HG03457 (cell line): Measurements from ENCODE around the gene PITHD1.
A peak's percentile ranks its signal among the peaks of the same experiment; 100 is the strongest.
"Not testable (repeated sequence)": the region's sequence is repeated elsewhere in the genome, so short reads cannot be mapped to it uniquely, and the experiment has no call there.

Source experiments
- ATAC-seq: cut with Tn5 transposase; IDR thresholded peaks from one replicate; pipeline ENCODE4 v1.9.1; 2021; ENCODE audit warnings: moderate number of reproducible peaks; ENCODE audit not compliant: unreplicated experiment

Gene PITHD1, protein sequence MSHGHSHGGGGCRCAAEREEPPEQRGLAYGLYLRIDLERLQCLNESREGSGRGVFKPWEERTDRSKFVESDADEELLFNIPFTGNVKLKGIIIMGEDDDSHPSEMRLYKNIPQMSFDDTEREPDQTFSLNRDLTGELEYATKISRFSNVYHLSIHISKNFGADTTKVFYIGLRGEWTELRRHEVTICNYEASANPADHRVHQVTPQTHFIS

DNA sequence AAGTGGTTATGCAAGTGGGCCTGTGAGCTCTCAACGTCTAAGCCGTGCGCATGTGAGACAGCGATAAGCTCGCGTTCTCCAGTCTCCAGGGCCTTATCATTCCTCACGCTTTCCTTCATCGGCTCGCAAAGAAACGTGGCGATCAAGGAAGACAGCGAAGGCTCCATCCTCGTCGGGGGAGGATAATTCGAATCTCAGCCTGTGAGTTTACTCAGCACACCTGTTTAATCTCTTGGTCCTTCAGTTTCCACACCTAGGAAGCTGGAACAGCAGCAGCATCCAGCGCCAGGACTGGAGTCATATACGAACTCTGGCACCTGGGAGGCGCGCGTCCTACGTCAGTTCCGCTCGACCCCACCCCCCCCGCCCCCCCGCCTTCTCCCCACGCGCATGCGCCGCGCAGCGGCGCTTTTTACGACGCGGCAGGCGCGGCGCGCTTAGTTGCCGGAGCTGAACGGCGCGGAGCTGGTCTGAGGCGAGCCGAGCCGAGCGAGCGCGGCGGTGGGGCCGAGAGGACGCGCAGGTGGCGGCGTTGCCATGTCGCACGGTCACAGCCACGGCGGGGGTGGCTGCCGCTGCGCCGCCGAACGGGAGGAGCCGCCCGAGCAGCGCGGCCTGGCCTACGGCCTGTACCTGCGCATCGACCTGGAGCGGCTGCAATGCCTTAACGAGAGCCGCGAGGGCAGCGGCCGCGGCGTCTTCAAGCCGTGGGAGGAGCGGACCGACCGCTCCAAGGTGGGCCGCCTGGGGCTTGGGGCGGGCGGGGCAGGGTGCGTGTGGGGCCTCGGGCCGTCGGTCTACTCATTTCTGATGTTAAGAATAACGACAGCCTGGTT is at the start of gene PITHD1:
PITHD1 (plus strand) TSS at position 440 of the 836 bp plus-strand sequence; CDS start at position 538, 98 bp downstream.
- ATAC-seq = peak; percentile 45

DNA sequence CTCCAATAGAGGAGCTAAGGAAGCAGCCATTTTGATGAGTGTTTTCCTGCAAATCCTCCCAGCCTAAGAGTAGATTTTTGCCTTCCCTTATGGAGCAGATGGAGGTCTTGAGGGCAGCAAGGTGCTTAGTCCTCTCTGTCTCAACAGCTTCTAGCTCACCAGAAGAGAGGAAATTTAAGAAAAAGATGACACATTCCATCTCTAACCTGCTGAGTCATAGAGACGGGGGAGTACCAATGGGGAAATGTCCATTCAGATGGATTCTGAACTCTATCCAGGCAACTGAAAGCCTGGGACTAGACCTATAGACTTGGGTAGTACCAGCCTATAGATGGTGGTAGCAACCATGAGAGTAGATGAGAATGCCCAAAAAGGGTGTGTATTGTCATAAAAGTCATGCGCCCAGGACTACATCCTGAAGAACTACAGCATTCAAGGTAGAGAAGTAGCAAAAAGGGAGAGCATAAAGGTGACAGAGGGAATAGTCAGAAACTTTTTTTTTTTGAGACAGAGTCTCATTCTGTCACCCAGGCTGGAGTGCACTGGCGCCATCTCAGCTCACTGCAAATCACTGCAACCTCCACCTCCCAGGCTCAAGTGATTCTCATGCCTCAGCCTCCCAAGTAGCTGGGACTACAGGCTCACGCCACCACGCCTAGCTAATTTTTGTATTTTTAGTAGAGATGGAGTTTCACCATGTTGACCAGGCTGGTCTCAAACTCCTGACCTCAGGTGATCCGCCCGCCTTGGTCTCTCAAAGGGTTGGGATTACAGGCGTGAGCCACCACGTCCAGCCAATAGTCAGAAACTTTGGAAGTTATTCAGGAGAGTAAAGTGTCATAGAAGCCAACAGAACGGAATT is 45.6 kb upstream of the PITHD1 start:
- no peak for ATAC-seq

DNA sequence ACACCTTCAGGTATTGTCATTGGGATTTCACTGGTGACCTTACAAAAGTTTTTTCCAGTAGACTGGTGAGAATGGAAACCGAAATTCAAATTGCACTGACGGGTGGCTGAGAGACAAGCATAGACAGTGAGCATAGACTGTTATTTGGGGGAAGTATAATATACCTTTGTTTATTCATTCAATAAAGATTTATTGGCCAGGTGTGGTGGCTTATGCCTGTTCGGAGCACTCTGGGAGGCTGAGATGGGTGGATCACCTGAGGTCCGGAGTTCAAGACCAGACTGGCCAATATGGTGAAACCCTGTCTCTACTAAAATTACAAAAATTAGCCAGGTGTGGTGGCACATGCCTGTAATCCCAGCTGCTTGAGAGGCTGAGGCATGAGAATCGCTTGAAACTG is 44.9 kb upstream of the PITHD1 start:
- not testable (repeated sequence) for ATAC-seq

DNA sequence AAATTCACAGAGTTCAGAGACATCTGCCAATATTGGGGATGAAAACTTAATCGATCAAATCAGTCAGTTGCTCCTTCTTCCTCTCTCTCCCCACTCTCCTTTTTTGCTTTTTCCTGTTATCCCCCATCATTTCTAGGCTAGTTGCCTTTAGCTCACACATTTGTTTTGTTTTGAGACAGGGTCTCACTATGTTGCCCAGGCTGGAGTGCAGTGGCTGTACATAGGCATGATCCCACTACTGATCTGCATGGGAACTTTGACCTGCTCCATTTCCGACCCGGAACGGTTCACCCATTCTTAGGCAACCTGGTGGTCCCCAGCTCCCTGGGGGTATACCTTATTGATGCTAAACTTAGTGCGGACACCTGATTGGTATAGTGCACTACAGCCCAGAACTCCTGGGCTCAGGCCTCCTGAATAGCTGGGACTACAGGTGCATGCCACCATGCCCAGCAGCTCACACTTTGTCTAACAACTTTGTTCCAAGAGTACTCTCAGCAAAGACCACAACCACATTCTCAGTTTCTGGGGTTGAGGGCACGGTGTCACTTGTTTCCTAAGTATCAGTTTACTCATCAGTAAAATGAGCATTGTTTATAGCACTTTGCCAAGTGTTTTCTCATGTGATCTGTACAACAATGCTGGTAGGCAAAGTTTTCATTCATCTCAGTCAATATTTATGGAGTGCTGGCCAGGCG is 41.6 kb upstream of the PITHD1 start:
- no peak for ATAC-seq

DNA sequence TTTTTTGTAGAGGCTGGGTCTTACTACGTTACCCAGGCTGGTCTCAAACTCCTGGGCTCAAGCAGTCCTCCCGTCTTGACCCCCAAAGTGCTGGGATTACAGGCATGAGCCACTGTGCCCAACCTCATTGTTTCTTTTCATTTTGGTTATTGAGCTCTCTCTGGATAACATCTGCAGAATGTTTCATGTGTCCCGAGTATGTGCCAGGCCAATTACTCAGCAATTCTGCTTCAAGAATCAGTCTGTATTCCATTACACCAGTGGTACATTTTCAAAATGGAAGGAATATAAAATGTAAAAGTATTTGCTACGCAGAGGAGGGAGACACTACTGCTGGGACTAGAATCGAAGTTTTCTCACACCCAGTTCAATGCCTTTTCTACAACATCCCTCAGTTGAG is 36.6 kb upstream of the PITHD1 start:
- no peak for ATAC-seq

DNA sequence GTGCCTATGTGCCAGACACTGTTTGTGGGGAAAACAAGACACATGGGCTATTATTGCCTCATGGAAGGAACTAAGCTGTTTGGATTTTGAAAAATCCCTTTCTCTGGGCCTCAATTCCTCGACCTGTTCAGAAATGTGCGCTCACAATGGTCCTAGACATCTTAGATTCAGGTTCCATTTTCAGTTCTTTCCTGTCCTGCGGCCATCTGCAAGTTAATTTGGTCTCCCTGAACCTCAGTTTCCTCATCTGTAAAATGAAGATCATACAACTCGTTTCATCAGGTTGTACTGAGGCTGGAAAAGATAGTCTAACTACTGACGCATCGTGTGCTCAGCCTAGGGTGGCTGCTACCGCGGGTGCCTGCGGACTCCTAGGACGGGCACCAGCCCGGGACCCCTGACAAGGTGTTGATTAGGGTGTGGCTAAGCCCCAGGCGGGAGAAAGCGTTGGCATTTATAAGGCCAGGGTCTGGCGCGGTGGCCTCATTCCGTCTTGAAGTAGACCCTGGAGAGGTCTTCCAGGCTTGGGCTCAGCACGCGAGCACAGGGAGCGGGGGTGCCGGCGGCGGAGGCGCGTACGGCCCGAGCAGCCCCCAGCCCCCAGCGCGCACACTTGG is 35.4 kb upstream of the PITHD1 start:
- ATAC-seq = peak; percentile 20

DNA sequence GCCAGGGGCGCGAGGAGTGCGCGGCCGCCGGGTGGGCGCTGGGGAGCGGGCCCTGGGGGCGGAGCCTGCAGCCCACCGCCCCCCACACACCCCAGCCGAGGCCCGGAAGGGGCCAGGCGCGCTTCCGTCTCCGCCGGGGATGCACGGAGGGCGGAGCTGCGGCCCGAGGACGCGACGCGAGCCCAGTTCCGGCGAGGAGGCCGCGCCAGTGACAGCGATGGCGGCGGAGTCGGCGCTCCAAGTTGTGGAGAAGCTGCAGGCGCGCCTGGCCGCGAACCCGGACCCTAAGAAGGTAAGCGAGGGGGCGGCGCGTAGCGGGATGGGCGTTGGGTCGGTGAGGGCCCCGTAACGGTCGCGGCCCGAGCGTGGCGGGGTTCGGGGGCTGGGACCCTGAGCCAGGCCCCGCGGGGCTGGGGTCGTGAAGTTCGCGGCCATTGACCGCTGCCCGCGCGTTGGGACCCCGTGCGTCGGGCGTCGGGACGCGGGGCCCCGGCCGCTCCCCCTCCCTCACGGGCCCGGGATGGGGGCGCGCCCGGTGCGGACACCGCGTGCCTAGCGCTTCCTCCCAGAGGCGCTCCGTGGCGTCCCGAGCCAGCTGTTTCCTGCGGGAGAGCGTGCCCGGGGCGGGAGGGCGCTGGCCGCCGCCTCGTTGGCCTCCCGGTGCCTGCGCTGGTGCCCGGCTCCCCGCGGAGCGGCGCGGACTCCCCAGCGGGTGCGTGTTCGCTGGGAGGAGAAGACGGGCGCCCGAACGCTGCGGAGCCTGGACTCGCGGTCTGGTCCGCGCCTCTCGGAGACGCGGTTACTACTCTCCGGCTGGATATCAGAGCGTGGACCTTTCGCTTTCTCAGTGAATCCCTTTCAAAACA is 34.7 kb upstream of the PITHD1 start, which contains the start of gene ELOA:
ELOA (plus strand) TSS at position 185 of the 866 bp plus-strand sequence; CDS start at position 218, 33 bp downstream.
- ATAC-seq = peak; percentile 52

DNA sequence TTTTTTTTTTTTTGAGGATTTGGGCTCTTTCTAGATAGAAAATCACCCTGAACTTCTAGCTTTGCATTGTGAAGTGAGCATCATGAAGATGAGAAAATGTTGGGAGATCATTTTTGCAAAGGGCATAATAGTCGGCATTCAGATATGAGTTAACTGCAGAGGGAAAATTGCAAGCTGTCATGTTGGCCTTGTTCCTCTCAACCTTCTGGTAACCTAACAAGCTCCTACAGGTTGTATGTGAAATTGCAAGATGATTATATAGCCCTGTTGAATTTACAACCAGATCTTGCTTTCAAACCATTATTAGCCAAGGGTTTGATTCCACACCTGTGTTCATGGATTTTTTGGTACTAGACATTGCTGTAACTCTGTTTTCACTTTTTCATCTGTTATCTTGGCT is 32.7 kb upstream of the PITHD1 start:
- no peak for ATAC-seq

DNA sequence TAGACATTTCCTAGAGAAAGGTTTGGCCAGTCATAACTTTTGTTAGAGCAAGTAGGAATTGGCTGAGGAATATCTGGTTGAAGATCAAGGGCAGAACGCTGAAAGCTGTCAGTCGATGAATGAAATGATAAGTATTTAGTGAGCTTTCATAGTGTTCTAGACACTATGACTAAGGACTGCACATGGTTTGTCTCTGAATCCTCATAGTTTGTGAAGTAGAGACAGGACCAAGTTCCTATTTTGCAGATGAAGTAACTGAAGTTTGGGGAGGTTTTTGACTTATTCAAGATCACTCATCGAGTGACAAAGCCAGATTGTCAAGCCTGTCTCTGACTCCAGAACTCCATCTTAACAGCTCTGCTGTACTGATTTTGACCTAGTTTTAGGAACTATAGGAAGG is 30.2 kb upstream of the PITHD1 start:
- no peak for ATAC-seq

DNA sequence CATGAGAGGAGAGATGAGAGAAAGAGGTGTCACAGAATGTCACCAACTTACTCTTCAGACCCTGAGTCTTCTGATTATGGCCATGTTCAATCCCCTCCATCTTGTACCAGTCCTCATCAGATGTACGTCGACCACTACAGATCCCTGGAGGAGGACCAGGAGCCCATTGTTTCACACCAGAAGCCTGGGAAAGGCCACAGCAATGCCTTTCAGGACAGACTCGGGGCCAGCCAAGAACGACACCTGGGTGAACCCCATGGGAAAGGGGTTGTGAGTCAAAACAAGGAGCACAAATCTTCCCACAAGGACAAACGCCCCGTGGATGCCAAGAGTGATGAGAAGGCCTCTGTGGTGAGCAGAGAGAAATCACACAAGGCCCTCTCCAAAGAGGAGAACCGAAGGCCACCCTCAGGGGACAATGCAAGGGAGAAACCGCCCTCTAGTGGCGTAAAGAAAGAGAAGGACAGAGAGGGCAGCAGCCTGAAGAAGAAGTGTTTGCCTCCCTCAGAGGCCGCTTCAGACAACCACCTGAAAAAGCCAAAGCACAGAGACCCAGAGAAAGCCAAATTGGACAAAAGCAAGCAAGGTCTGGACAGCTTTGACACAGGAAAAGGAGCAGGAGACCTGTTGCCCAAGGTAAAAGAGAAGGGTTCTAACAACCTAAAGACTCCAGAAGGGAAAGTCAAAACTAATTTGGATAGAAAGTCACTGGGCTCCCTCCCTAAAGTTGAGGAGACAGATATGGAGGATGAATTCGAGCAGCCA is 27.0 kb upstream of the PITHD1 start:
- ATAC-seq = no peak

DNA sequence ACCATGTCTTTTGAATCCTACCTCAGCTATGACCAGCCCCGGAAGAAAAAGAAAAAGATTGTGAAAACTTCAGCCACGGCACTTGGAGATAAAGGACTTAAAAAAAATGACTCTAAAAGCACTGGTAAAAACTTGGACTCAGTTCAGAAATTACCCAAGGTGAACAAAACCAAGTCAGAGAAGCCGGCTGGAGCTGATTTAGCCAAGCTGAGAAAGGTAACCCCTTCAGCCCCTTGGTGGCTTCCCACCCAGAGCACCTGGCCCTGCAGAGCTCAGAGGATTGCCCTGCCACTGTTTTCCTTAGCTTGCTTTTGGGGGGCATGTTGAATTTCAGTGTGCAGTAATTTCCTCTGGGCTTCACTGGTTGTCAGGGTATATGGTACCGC is 26.4 kb upstream of the PITHD1 start:
- no peak for ATAC-seq

DNA sequence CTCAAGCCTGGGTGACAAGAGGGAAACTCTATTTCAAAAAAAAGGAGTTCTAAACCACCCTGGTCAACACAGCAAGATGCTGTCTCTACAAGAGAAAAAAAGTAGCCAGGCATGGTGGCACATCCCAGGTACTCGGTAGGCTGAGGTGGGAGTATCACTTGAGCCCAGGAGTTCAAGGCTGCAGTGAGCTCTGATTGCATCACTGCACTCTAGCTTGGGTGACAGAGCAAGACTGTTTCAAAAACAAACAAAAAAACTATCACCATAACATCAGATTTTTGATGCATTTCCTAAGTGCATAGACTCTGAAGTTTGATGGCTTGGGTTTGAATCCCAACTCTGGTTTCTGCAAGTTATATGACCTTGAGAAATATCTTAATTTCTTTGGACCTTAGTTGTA is 25.3 kb upstream of the PITHD1 start:
- ATAC-seq = no peak

DNA sequence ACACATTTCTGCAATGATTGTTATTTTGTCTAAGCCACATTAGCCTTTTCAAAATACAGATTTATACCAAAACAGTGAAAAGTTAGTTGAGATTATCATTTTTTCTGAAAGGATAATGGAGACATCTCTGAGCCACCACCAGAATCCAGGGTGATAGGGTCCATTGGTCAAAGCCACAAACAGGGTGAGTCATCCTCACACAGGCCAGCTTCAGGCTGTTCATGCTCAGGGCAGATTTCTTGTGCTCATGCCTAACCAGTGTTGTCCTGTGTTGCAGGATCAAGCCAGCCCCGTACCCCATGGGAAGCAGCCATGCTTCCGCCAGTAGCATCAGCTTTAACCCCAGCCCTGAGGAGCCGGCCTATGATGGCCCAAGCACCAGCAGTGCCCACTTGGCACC is 21.5 kb upstream of the PITHD1 start:
- ATAC-seq = no peak

DNA sequence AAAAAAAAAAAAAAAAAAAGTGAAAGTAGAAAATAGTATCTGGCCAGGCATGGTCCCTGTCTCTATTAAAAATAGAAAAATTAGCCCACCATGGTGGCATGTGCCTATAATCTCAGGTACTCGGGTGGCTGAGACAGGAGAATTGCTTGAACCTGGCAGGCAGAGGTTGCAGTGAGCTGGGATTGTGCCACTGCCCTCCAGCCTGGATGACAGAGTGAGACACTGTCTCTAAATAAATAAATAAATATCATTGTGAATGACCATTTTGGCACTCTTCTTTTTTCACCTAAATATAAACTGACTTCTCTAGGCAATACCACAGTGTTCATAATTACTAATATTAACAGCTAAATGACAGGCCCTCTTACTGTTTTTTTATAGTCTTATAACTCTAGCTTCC is 20.4 kb upstream of the PITHD1 start:
- ATAC-seq = no peak

DNA sequence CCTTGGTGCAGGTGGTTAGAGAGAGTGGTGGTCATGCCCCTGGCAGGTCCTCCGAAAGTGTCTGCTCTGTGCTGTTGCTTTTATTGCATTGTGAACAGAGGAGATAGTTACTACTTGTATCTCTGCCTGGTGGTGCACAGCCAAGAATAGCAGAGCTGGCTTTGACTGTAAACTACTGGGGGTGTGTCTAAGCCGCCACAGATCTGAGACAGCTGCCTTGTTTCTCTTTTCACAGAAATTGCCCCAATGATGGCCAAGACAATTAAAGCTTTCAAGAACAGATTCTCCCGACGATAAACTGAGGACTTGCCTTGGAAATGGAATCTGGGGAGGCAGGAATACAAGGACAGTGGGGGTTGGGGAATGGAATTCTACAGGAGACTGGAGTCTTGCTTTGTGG is 18.9 kb upstream of the PITHD1 start:
- no peak for ATAC-seq

DNA sequence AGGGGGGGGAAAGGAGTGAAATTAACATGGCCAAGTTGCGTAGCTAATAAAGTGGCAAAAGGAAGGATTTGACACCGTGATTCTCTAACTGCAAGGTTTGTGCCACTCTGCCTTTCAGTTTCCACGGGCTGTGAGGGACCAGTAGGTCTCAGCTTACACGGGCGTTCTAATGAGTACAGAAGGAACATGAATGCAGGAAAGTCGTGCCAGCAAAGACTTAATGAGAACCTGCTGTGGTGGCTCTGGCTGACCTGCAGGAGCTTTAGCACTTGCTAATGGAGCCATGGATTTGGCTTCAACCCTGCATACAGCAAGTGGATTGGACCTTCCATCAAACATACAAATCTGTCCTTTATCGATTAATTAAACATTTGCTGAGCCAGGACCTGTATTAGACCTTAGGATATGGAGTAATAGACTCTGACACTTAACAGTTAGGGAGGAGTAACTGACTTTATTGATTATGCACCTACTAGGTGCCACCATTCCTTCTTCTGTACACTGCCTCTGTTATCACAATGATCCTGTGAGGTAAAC is 15.1 kb upstream of the PITHD1 start:
- no peak for ATAC-seq

DNA sequence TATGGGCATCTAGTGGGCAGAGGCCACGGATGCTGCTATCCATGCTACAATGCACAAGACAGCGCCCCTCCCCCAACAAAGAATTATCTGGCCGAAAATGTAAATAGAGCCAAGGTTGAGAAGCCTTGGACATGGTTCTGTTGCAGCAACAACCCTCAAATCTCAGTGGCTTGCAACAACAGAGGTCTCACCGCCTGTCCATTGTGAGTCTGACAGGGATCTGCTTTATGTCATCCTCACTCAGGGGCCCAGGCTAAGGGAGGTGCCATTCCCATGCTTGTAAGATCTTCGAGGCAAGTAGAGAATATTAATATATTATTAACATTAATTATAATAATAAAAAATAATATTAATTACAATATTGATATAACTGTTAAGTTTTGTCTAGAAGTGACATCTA is 9.5 kb upstream of the PITHD1 start:
- ATAC-seq = no peak

DNA sequence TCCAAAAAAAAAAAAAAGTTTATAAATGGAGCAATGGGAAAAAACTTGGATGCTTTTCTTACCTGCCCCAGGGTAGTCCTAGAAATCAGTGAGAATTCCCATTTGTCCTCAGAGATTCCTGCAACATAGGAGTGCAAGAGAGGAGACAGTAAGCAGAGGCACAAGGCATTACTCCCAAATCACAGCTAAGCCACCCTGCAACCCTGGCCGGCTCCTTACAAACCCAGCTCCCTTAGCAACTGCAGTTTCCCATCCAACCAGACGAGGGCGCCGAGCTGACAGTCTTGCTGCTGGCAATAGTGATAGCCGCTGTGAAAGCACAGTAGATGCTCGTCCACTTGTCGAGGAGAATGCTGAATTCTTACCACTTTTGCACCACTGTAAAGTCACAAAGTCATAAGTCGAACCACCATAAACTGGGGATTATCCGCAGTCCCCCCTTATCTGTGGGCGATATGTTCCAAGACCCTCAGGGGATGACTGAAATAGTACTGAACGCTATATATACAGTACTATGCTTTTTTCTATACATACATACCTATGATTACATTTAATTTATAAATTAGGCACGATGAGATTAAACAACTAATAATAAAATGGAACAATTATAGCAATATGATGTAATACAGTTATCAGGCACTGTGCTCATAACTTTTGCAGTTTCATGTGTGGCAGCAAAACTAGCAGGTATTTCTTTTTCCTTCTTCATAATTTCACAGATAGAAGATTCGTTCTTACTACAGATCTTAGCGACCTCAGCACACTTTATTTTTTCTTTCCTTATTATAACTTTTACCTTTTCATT is 6.0 kb upstream of the PITHD1 start:
- no peak for ATAC-seq
